Adrenal gland (tissue), 5 donors: ENCODE measurements around the gene LIMK2.

ENCODE experiments used
- CTCF ChIP-seq, 6 experiments: fragments of 450-650 bp in 4 of 6; fragments of 200-600 bp in 2 of 6; sonication (generic) in 1 of 6; IDR thresholded peaks; 1 replicate in 5 of 6; 2 replicates in 1 of 6; pipeline versions ENCODE4 v1.5.1 to v1.8.0; 2016 to 2021; ENCODE audit warnings: antibody characterized with exemption in 6 of 6, mild to moderate bottlenecking in 2 of 6, moderate library complexity in 1 of 6
- POLR2A ChIP-seq, 2 donors: fragments of 450-650 bp; IDR thresholded peaks; one replicate each; pipeline ENCODE4 v1.6.1; 2017; ENCODE audit warnings: antibody characterized with exemption in 2 of 2, mild to moderate bottlenecking in 2 of 2, moderate library complexity in 1 of 2
- donor health status: DM: no; HTN: no; CAD: no.

- TF ChIP-seq CTCF (IDR thresholded peaks at IDR 0.05), result no peak
- no peak for TF ChIP-seq POLR2A (IDR thresholded peaks at IDR 0.05)
Measured at GRCh38 chr22:31323578-31324550, 111.8 kb downstream of the LIMK2 start.
